GM18502 (cell line): ENCODE results near the gene ACKR3.

Source experiments
- ATAC-seq: cut with Tn5 transposase; IDR thresholded peaks from one replicate; pipeline ENCODE4 v1.9.1; 2021; ENCODE audit warnings: mild to moderate bottlenecking; ENCODE audit not compliant: unreplicated experiment, poor library complexity

Gene ACKR3

GRCh38 chr2:236604575-236605344, 35.1 kb downstream of the ACKR3 start:
- ATAC-seq = no peak

GRCh38 chr2:236605345-236605734, 35.7 kb downstream of the ACKR3 start:
- ATAC-seq = no peak

- ATAC-seq = no peak
Observed at GRCh38 chr2:236606023-236606422, 36.4 kb downstream of the ACKR3 start.

DNA sequence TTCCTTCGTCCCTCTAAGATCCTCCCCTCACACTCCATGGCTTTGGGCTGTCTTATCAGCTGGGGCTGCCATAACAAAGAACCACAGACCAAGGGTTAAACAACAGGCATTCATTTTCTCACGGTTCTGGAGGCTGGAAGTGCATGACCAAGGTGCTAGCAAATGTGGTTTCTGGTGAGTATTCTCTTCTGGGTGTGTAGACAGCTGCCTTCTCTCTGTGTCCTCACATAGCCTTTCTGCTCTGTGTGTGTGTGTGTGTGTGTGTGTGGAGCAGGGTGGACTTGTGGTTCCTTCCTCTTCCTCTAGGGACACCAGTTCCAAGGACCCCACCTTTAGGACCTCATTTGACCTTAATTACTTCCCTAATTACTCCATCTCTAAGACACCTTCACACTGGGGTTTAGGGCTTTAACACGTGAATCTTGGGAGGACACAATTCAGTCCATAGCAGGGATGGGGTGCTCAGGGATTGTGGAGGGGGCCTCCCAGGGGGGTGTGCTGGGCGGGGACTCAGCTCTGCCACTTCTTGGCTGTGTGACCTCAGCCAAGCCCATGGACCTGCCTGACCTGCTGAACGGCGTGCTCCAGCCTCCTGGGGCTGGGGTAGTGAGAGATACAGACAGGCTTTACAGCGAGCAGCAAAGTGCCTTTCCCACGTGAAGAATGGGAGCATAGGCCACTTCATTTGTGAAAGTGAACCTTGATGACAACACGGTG, 38.0 kb downstream of the ACKR3 start:
- no peak for ATAC-seq

DNA sequence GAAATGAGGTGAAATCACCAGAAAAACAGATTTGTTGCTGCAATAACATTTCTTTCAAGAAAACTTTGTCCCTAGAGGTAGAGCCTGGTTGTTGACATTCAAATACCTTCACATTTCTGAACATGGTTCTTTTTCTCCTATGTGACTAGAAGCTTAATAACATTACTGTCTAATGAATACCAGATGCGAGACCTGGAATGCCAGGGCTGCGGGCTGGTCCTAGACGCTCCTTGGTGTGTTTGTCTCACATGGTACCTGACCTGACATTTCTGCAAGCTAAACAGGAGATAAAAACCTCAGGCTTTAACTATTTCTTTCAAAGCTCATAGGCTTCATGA, 38.5 kb downstream of the ACKR3 start:
- ATAC-seq = no peak

GRCh38 chr2:236608710-236609109, 39.1 kb downstream of the ACKR3 start:
- ATAC-seq = no peak

DNA sequence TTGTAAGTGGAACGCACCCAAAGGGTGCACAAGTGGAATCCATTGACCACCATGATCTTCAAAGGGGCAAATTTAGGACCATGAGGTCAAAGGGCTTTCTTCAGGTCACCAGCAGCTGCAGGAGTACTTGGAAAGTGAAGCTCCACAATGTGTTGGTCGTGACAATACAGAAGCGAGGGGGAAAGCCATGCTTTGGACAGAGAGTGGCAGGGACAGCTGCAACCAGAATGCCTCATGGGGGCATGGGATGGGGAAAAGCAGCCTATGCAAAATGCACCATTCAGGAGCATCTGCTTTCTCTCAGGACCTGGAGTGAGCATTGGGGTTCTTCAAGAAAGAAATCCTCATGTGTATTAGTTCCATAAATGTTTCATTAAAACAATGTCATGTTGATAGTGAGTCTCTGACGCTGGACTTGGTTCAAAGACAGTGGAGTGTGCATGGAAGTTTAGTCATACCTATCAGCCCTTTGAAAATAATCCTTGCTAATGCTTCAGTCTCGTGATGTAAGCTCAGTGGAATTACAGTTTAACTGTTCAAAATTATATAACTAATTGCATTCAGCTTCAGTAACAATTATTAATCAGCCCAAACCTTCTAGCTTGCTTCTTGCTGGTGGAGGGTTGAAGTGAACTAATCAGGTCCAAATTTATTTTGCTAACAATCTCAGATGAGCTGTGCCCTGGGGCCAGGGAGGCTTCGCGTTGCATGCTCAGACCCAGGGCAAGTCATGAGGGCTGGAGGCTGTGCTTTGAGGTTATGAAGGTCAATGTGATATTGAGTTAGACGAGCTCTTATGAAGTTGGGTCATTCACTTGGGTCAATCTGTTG, 41.6 kb downstream of the ACKR3 start:
- ATAC-seq = no peak

GRCh38 chr2:236612737-236613136, 43.1 kb downstream of the ACKR3 start:
- no peak for ATAC-seq

GRCh38 chr2:236613612-236614011, 44.0 kb downstream of the ACKR3 start:
- ATAC-seq = no peak

- ATAC-seq = no peak
Observed at GRCh38 chr2:236614551-236614950, 44.9 kb downstream of the ACKR3 start.

- ATAC-seq = no peak
Observed at GRCh38 chr2:236616031-236616430, 46.4 kb downstream of the ACKR3 start.

DNA sequence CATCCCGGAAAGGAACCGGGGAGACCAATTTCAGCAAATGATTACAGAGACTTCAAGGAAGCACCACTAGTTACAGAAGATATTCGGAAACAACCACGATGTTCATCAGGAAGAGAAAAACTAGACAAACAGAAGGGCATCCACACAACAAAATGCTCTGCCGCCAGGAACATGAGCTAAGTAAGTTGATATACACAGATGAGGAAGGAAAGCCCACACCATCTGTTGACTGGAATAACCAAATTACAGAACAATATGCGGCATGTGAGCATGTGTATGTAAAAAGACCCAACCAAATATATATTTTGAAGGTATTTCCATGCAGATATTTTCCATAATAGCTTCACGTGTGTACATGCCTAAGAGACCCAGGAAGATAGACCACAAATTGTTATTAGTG, 47.0 kb downstream of the ACKR3 start:
- ATAC-seq = no peak

DNA sequence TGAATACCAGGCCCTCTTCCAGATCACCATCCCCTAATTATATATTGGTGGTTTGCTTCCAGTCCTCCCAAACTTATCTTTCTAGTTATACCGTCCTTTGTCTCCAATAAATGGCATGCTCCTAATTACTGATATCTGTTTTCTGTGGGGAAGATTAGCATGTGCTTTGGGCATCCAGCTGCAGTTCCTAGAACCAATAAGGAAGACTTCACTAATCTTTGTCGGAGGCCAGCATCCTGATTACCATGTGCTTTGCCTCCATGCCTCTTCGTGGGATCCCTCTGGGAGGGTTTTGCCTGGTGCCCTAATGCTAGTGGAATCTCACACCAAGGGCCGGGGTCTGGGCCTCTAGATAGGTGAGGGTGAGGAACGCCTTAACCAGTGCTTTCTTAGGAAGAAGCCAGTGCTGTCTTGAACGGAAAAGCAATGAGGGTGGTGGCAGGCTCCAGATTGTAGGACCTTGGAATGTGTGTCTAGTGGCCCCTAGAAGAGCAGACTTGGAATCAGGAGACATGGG, 47.7 kb downstream of the ACKR3 start:
- no peak for ATAC-seq

DNA sequence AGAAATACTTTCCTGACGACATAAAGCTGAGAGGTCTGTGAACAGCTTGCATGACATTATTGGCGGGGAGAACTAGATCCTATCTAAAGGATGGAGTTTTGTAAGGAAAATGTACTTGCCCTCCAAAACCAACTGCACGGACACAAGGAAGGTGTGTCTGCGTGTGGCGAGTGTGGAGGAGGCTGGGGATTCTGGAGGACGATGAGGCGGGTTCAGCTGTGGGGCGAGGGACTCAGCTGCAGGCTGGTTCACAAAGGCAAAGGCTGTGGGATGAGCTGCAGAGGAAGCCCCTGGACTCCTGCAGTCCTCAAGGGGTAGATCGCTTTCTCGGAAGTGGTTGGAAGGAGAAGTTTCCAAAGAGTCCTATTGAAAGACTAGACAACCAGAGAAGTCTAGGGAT, 48.2 kb downstream of the ACKR3 start:
- no peak for ATAC-seq

- no peak for ATAC-seq
Observed at GRCh38 chr2:236618370-236618769, 48.7 kb downstream of the ACKR3 start.

DNA sequence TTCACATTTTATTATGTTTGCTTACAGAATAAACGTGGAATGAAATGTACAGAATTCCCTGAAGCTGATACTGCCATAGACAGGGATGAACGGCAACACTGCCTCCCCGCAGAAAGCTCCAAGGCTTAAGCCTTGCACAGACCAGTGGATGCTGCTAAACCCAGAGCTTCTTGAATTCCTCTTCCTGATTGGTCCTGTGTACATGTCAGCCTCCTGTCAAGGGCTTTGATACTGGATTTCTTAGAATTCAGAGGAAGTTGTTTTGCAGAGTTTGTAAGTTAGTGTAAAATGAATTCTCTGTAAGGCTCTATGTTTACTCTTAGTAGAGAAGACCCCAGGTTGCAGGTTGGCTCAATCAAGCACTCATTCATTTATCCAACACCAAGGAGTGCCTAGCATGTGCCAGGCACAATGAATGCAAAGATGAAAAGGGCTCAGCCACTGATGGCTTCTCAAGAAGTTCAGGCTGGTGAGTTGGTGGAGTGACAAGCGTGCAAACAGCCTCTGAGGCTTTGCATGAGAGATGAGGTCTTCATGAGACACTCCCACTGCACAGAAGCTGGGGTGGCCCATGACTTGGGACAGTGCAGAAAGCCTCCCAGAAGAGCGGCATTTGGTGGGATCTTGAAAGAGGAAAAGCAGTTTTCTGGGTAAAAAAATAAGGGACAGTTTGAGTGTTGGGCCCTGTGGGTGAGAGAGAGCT, 50.4 kb downstream of the ACKR3 start:
- ATAC-seq = no peak

DNA sequence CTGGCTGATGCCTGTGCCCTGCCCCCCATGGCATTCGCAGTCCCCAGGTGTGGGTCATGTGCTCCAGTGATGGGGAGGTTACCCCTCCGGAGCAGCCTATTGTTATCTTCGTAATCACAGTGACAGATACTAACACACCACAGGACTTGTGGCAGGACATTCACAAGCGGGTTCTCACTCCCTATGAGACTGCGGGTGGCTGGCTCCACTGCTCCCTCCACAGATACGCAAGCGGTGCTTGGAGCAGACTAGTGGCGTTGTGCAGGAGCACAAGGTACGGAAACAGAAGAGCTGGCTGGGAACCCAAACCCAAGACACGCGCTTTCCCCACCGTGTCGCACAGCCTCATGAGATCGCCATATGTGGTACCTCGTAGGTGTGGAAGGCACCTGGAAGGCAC, 52.2 kb downstream of the ACKR3 start:
- no peak for ATAC-seq

- no peak for ATAC-seq
Observed at GRCh38 chr2:236622201-236622600, 52.6 kb downstream of the ACKR3 start.

GRCh38 chr2:236622660-236623059, 53.0 kb downstream of the ACKR3 start:
- no peak for ATAC-seq

DNA sequence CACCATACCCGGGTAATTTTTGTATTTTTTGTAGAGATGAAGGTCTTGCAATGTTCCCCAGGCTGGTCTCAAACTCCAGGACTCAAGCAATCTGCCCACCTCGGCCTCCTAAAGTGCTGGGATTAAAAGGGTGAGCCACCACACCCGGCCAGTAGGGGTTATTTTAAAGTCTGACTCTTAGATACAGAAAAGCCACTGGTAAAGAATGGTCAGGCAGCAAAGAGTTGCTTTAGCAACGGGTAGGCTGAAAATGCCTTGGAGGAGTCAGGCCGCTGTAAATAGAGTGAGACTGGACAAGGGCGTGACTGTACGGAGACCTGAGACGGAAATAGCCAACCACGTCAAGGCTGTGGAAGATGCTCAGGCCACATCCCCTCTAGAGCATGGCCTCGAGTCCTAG, 54.2 kb downstream of the ACKR3 start:
- ATAC-seq = no peak
